ENCODE results near the gene ATXN7L1. TPM values are rescaled to one million over a fixed set of nuclear protein-coding genes. Genes with fewer than 3 reads are reported as not detected.

Gene ATXN7L1
- total RNA-seq, 1 donor from 2014 or later, result 12.6 TPM

GRCh38 chr7:105585850-105586500 lies 290.4 kb downstream of the ATXN7L1 start:
- no peak for DNase-seq (ENCODE audit: extremely low spot score, unreplicated experiment)
- Mint-ChIP-seq H3K27me3 (ENCODE audit: unreplicated experiment) (no peaks in the 10 kb centered on the region), H3K27ac (ENCODE audit: unreplicated experiment) (no peak overlapping the region), H3K4me3 (ENCODE audit: unreplicated experiment) (no peak overlapping the region), H3K36me3 (ENCODE audit: unreplicated experiment) (peaks cover 3% of the 10 kb centered on the region), H3K9me3 (ENCODE audit: unreplicated experiment) (peaks cover 13% of the 10 kb centered on the region), H3K4me1 (ENCODE audit: unreplicated experiment) (peaks cover 21% of the 10 kb centered on the region)
- TF ChIP-seq, protein P1, sequence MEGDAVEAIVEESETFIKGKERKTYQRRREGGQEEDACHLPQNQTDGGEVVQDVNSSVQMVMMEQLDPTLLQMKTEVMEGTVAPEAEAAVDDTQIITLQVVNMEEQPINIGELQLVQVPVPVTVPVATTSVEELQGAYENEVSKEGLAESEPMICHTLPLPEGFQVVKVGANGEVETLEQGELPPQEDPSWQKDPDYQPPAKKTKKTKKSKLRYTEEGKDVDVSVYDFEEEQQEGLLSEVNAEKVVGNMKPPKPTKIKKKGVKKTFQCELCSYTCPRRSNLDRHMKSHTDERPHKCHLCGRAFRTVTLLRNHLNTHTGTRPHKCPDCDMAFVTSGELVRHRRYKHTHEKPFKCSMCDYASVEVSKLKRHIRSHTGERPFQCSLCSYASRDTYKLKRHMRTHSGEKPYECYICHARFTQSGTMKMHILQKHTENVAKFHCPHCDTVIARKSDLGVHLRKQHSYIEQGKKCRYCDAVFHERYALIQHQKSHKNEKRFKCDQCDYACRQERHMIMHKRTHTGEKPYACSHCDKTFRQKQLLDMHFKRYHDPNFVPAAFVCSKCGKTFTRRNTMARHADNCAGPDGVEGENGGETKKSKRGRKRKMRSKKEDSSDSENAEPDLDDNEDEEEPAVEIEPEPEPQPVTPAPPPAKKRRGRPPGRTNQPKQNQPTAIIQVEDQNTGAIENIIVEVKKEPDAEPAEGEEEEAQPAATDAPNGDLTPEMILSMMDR (IDR thresholded peaks at IDR 0.05), result no peak

DNA sequence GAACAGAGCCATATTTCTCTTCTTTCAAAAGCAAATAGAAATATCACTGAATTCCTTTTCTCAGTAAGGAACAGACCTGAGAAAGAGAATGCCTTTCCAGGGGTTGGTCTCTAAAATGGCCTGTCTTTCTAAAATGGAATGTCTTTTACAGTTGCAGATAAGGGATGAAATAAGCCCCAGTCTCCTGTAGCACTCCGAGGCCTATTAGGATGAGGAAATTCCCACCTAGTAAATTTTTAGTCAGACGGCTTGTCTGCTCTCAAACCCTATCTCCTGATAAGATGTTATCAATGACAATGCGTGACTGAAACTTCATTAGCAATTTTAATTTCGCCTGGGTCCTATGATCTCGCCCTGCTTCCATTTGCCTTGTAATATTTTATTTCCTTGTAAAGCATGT lies 292.2 kb downstream of the ATXN7L1 start:
- DNase-seq (ENCODE audit: extremely low spot score, unreplicated experiment), result no peak
- TF ChIP-seq, protein P1 (IDR thresholded peaks at IDR 0.05), result no peak
- Mint-ChIP-seq H3K27ac (ENCODE audit: unreplicated experiment) (no peak overlapping the region), H3K4me1 (ENCODE audit: unreplicated experiment) (peaks cover 22% of the 10 kb centered on the region), H3K4me3 (ENCODE audit: unreplicated experiment) (no peak overlapping the region), H3K9me3 (ENCODE audit: unreplicated experiment) (peaks cover 13% of the 10 kb centered on the region), H3K36me3 (ENCODE audit: unreplicated experiment) (peaks cover 3% of the 10 kb centered on the region), H3K27me3 (ENCODE audit: unreplicated experiment) (no peaks in the 10 kb centered on the region)

- Mint-ChIP-seq H3K27ac (ENCODE audit: unreplicated experiment) (no peak overlapping the region), H3K9me3 (ENCODE audit: unreplicated experiment) (peaks cover 13% of the 10 kb centered on the region), H3K36me3 (ENCODE audit: unreplicated experiment) (peaks cover 3% of the 10 kb centered on the region), H3K4me1 (ENCODE audit: unreplicated experiment) (peaks cover 12% of the 10 kb centered on the region), H3K4me3 (ENCODE audit: unreplicated experiment) (no peak overlapping the region), H3K27me3 (ENCODE audit: unreplicated experiment) (no peaks in the 10 kb centered on the region)
- no peak for DNase-seq (ENCODE audit: extremely low spot score, unreplicated experiment)
- TF ChIP-seq, protein P1 (IDR thresholded peaks at IDR 0.05), result no peak
These were observed 293.3 kb downstream of the ATXN7L1 start for GRCh38 chr7:105583061-105583460.

- peak; percentile 90 for DNase-seq (ENCODE audit: extremely low spot score, unreplicated experiment)
- H3K36me3 Mint-ChIP-seq (ENCODE audit: unreplicated experiment), result peaks cover 3% of the 10 kb centered on the region
- peak within 1 kb of the TSS; percentile 68 for H3K4me3 Mint-ChIP-seq (ENCODE audit: unreplicated experiment)
- peaks cover 11% of the 10 kb centered on the region for H3K4me1 Mint-ChIP-seq (ENCODE audit: unreplicated experiment)
- TF ChIP-seq, protein P1 (IDR thresholded peaks at IDR 0.05), result no peak
- H3K27ac Mint-ChIP-seq (ENCODE audit: unreplicated experiment), result no peak within 1 kb of the TSS
- peaks cover 13% of the 10 kb centered on the region for H3K9me3 Mint-ChIP-seq (ENCODE audit: unreplicated experiment)
- no peaks in the 10 kb centered on the region for H3K27me3 Mint-ChIP-seq (ENCODE audit: unreplicated experiment)
These were observed 295.2 kb downstream of the ATXN7L1 start, which contains the start of gene EFCAB10 for GRCh38 chr7:105581066-105581811. Gene EFCAB10, minus strand, starts transcription at chr7:105581493. Its CDS starts 30 bp downstream, at chr7:105581463.
